Measurements from ENCODE around the gene STAP2. TPM values are rescaled to one million over a fixed set of nuclear protein-coding genes. Genes with fewer than 3 reads are reported as not detected.

STAP2 gene
- total RNA-seq, 1 donor from 2014 or later = 6.8 TPM

DNA sequence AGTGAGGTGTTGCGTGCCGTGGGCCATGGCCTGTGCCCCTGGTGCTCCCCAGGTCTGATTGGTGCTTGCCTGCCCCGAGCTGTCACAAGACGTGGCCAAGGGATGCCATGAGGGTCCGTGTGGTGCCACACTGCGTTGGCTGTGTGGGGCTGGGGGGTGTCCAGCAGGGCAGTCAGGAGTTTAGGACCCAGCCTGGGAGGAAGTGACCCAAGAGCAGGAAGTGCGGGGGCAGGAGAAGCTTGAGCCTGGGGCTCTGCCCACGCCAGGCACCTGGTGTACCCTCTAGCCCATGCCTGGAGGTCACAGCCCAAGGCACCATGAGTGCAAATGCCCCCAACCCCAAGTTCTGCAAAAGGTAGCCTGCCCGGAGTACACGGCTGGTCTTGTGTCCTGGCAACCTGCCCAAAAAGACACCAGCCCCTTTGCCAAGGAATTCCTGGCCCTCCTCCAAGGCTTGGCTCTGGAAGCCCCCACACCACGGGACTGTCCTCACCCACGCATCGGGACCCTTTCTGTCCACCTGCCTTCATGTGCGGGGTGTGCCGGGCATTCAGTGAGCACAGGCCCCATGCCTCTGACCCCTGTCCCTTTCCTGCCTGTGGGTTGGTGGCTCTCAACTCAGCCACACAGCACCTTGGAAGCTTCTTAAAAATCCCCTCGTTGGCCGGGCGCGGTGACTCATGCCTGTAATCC, 29.6 kb upstream of the STAP2 start:
- peak overlapping the region; percentile 59 for H3K4me3 Mint-ChIP-seq
- H3K4me2 ChIP-seq = no peak overlapping the region
- no peak overlapping the region for H3K9ac ChIP-seq
- H3F3A ChIP-seq (ENCODE audit: low read depth) = peaks cover 25% of the 10 kb centered on the region
- H3K36me3 ChIP-seq = no peaks in the 10 kb centered on the region
- peaks cover 22% of the 10 kb centered on the region for H3K4me1 Mint-ChIP-seq
- DNase-seq (ENCODE audit: low spot score) = no peak
- peaks cover 2% of the 10 kb centered on the region for H3K36me3 Mint-ChIP-seq
- no peaks in the 10 kb centered on the region for H3K9me3 Mint-ChIP-seq
- TF ChIP-seq EZH2phosphoT487 (IDR thresholded peaks at IDR 0.05) = no peak
- no peak for TF ChIP-seq EZH2 (IDR thresholded peaks at IDR 0.05)
- TF ChIP-seq CTCF (IDR thresholded peaks at IDR 0.05) = no peak
- H4K20me1 ChIP-seq (ENCODE audit: low read depth) = peaks cover 68% of the 10 kb centered on the region
- no peaks in the 10 kb centered on the region for H3K27me3 ChIP-seq
- no peak overlapping the region for H3K4me3 ChIP-seq
- H3K27me3 Mint-ChIP-seq (ENCODE audit: insufficient read depth, low read depth) = peaks cover 3% of the 10 kb centered on the region
- H2AFZ ChIP-seq (replicated peaks) = no peak overlapping the region
- H3K27ac ChIP-seq = peak overlapping the region; percentile 79
- H3K27ac Mint-ChIP-seq = peak overlapping the region; percentile 83
- peaks cover 17% of the 10 kb centered on the region for H3K4me1 ChIP-seq
- peaks cover 36% of the 10 kb centered on the region for H3K79me2 ChIP-seq (ENCODE audit: low read depth)
- no peaks in the 10 kb centered on the region for H3K9me3 ChIP-seq (ENCODE audit: low read depth)

- peaks cover 65% of the 10 kb centered on the region for H4K20me1 ChIP-seq (ENCODE audit: low read depth)
- DNase-seq (ENCODE audit: low spot score) = no peak
- peak overlapping the region; percentile 29 for H3K27ac Mint-ChIP-seq
- peak overlapping the region; percentile 57 for H3K4me3 Mint-ChIP-seq
- H3K9me3 Mint-ChIP-seq = no peaks in the 10 kb centered on the region
- no peaks in the 10 kb centered on the region for H3K27me3 ChIP-seq
- no peaks in the 10 kb centered on the region for H3K36me3 ChIP-seq
- H3K27me3 Mint-ChIP-seq (ENCODE audit: insufficient read depth, low read depth) = peaks cover 3% of the 10 kb centered on the region
- no peak for TF ChIP-seq CTCF (IDR thresholded peaks at IDR 0.05)
- no peak for TF ChIP-seq EZH2phosphoT487 (IDR thresholded peaks at IDR 0.05)
- no peak for TF ChIP-seq EZH2 (IDR thresholded peaks at IDR 0.05)
- H3K4me2 ChIP-seq = no peak overlapping the region
- peaks cover 17% of the 10 kb centered on the region for H3K4me1 ChIP-seq
- no peak overlapping the region for H2AFZ ChIP-seq (replicated peaks)
- H3K9me3 ChIP-seq (ENCODE audit: low read depth) = no peaks in the 10 kb centered on the region
- no peak overlapping the region for H3K4me3 ChIP-seq
- H3K36me3 Mint-ChIP-seq = peaks cover 2% of the 10 kb centered on the region
- no peak overlapping the region for H3K27ac ChIP-seq
- peaks cover 30% of the 10 kb centered on the region for H3F3A ChIP-seq (ENCODE audit: low read depth)
- no peak overlapping the region for H3K9ac ChIP-seq
- H3K4me1 Mint-ChIP-seq = peaks cover 22% of the 10 kb centered on the region
- peaks cover 31% of the 10 kb centered on the region for H3K79me2 ChIP-seq (ENCODE audit: low read depth)
Measured at GRCh38 chr19:4367781-4368127, 29.1 kb upstream of the STAP2 start.

- Histone ChIP-seq H3F3A (ENCODE audit: low read depth) (peaks cover 32% of the 10 kb centered on the region), H3K9ac (no peak overlapping the region), H3K79me2 (ENCODE audit: low read depth) (peaks cover 28% of the 10 kb centered on the region), H3K9me3 (ENCODE audit: low read depth) (no peaks in the 10 kb centered on the region), H3K27me3 (no peaks in the 10 kb centered on the region), H4K20me1 (ENCODE audit: low read depth) (peaks cover 61% of the 10 kb centered on the region), H2AFZ (replicated peaks) (no peak overlapping the region), H3K36me3 (no peaks in the 10 kb centered on the region), H3K4me1 (peaks cover 17% of the 10 kb centered on the region), H3K4me3 (no peak overlapping the region), H3K27ac (no peak overlapping the region), H3K4me2 (no peak overlapping the region)
- Mint-ChIP-seq H3K9me3 (no peaks in the 10 kb centered on the region), H3K4me1 (peaks cover 22% of the 10 kb centered on the region), H3K27me3 (ENCODE audit: insufficient read depth, low read depth) (peaks cover 3% of the 10 kb centered on the region), H3K4me3 (no peak overlapping the region), H3K27ac (no peak overlapping the region), H3K36me3 (peaks cover 2% of the 10 kb centered on the region)
- no peak for DNase-seq (ENCODE audit: low spot score)
- TF ChIP-seq EZH2 (IDR thresholded peaks at IDR 0.05) = no peak
- TF ChIP-seq CTCF (IDR thresholded peaks at IDR 0.05) = no peak
- TF ChIP-seq EZH2phosphoT487 (IDR thresholded peaks at IDR 0.05) = no peak
Measured at GRCh38 chr19:4367336-4367723, 28.7 kb upstream of the STAP2 start.

Data from neural progenitor cell (in vitro differentiated cells).